Measurements from ENCODE around the gene FBXW8.

The FBXW8 gene

DNA sequence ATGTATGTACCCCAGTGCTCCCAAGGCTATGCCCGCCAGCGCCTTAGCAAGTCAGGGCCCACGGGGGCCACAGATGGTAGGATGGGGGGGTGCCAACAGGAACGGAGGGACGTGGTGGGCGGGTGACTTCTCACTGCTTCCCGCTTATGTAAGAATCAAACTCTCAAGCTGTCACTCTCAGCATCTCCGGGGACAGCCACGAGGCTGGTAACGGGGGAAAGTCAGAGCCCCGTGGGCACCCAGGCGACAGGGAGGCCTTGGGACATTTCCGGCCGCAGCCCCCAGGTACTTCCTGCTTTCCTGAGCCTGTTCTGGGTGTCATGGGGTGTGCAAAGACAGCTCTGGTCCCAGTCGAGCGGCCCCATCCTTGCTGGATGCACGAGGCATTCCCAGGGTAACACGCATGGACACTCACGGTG is 129.2 kb downstream of the FBXW8 start:
- WGBS (ENCODE audit: extremely low coverage, insufficient coverage, low lambda C conversion rate) = no CpG with 5 or more reads among the region's 19 CpGs
- H2BK15ac ChIP-seq (replicated peaks; ENCODE audit: low read depth) = no peak overlapping the region

DNA sequence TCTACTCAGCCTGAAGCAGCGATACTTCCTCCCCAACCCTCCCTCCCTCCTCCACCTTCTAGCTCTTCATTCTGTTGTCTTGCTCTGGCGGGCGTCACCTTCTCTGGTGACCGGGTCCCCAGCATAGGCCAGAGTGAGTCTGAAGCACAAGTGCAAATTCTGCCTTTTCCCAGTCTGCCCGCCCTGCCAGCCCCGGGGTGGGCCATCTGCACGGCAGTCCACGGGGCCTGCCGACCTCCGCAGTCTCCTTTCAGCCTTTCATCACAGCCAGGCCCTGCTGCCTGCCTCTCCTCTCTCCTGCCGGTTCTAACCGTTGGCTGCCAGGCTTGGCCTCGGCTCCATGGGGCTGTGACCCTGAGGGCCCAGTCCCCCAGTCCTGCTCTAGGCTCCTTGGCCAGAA is 129.7 kb downstream of the FBXW8 start:
- Histone ChIP-seq H3K9ac (ENCODE audit: low read length) (no peak overlapping the region), H4K5ac (ENCODE audit: low read length) (no peak overlapping the region), H3K18ac (ENCODE audit: low read length) (no peak overlapping the region), H3K36me3 (ENCODE audit: control insufficient read depth, insufficient read depth, low read length) (no peaks in the 10 kb centered on the region), H2BK5ac (ENCODE audit: low read length) (no peak overlapping the region), H3K4me1 (ENCODE audit: control insufficient read depth, low read depth, low read length) (peaks cover 3% of the 10 kb centered on the region), H2AK5ac (ENCODE audit: low read length) (no peak overlapping the region), H3K79me2 (ENCODE audit: control insufficient read depth, insufficient read depth, low read length) (no peaks in the 10 kb centered on the region), H3K27me3 (ENCODE audit: insufficient read depth, low read length, poor library complexity) (no peaks in the 10 kb centered on the region), H3K79me1 (ENCODE audit: low read length) (no peaks in the 10 kb centered on the region), H3K4me2 (ENCODE audit: low read length) (no peak overlapping the region), H3K4ac (ENCODE audit: low read depth, low read length) (no peak overlapping the region), H2BK15ac (replicated peaks; ENCODE audit: low read depth) (no peak overlapping the region), H3K4me3 (ENCODE audit: low read length) (no peak overlapping the region), H2BK120ac (ENCODE audit: low read depth, low read length) (no peak overlapping the region), H4K8ac (ENCODE audit: low read depth, low read length) (no peak overlapping the region), H3K27ac (ENCODE audit: low read depth, low read length) (no peak overlapping the region), H3K23ac (ENCODE audit: low read length) (no peak overlapping the region), H3K56ac (ENCODE audit: low read length) (no peak overlapping the region)
- WGBS (ENCODE audit: extremely low coverage, insufficient coverage, low lambda C conversion rate) = no CpG with 5 or more reads among the region's 13 CpGs
- no peak for DNase-seq

More for the DNA sequence above, 129.2 kb downstream of the FBXW8 start:
- Histone ChIP-seq H3K4me3 (ENCODE audit: low read length) (no peak overlapping the region), H2BK5ac (ENCODE audit: low read length) (no peak overlapping the region), H4K5ac (ENCODE audit: low read length) (no peak overlapping the region), H3K4ac (ENCODE audit: low read depth, low read length) (no peak overlapping the region), H2AK5ac (ENCODE audit: low read length) (no peak overlapping the region), H3K79me2 (ENCODE audit: control insufficient read depth, insufficient read depth, low read length) (no peaks in the 10 kb centered on the region), H4K8ac (ENCODE audit: low read depth, low read length) (no peak overlapping the region), H3K27ac (ENCODE audit: low read depth, low read length) (no peak overlapping the region), H3K4me1 (ENCODE audit: control insufficient read depth, low read depth, low read length) (no peaks in the 10 kb centered on the region), H3K27me3 (ENCODE audit: insufficient read depth, low read length, poor library complexity) (no peaks in the 10 kb centered on the region), H3K4me2 (ENCODE audit: low read length) (no peak overlapping the region), H3K18ac (ENCODE audit: low read length) (no peak overlapping the region), H3K79me1 (ENCODE audit: low read length) (no peaks in the 10 kb centered on the region), H2BK120ac (ENCODE audit: low read depth, low read length) (no peak overlapping the region), H3K56ac (ENCODE audit: low read length) (no peak overlapping the region), H3K9ac (ENCODE audit: low read length) (no peak overlapping the region), H3K36me3 (ENCODE audit: control insufficient read depth, insufficient read depth, low read length) (no peaks in the 10 kb centered on the region), H3K23ac (ENCODE audit: low read length) (no peak overlapping the region)
- no peak for DNase-seq

DNA sequence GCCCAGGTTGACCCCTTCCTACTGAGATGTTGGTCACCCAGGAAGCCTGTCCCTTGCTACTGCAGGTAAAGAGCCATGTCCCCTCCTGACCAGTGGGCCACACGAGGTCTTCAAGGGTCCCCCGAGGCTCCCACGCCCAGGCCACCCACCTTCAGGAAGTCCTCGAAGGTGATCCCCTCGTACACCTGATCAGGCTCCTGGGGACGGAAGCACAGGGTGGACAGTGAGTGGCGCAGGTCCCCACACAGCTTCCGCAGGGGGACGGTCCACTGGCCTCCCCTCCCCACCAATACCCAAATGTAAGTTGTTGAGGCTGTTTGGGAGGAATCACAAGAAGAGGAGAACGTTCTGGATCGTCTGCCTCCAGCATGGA is 131.0 kb downstream of the FBXW8 start:
- no peak overlapping the region for H2BK120ac ChIP-seq (ENCODE audit: low read depth, low read length)
- no peaks in the 10 kb centered on the region for H3K36me3 ChIP-seq (ENCODE audit: control insufficient read depth, insufficient read depth, low read length)
- no peak overlapping the region for H3K18ac ChIP-seq (ENCODE audit: low read length)
- no peak overlapping the region for H4K5ac ChIP-seq (ENCODE audit: low read length)
- no peak overlapping the region for H3K9ac ChIP-seq (ENCODE audit: low read length)
- no peak overlapping the region for H2BK5ac ChIP-seq (ENCODE audit: low read length)
- H3K79me1 ChIP-seq (ENCODE audit: low read length) = no peaks in the 10 kb centered on the region
- H3K4me1 ChIP-seq (ENCODE audit: control insufficient read depth, low read depth, low read length) = peaks cover 5% of the 10 kb centered on the region
- H3K4ac ChIP-seq (ENCODE audit: low read depth, low read length) = no peak overlapping the region
- DNase-seq = no peak
- no peak overlapping the region for H4K8ac ChIP-seq (ENCODE audit: low read depth, low read length)
- no peak overlapping the region for H3K27ac ChIP-seq (ENCODE audit: low read depth, low read length)
- no peak overlapping the region for H3K4me3 ChIP-seq (ENCODE audit: low read length)
- no peak overlapping the region for H3K4me2 ChIP-seq (ENCODE audit: low read length)
- H3K56ac ChIP-seq (ENCODE audit: low read length) = no peak overlapping the region
- H2AK5ac ChIP-seq (ENCODE audit: low read length) = no peak overlapping the region
- H3K79me2 ChIP-seq (ENCODE audit: control insufficient read depth, insufficient read depth, low read length) = no peaks in the 10 kb centered on the region
- no CpG with 5 or more reads among the region's 11 CpGs for WGBS (ENCODE audit: extremely low coverage, insufficient coverage, low lambda C conversion rate)
- no peak overlapping the region for H3K23ac ChIP-seq (ENCODE audit: low read length)
- no peak overlapping the region for H2BK15ac ChIP-seq (replicated peaks; ENCODE audit: low read depth)
- H3K27me3 ChIP-seq (ENCODE audit: insufficient read depth, low read length, poor library complexity) = no peaks in the 10 kb centered on the region

DNA sequence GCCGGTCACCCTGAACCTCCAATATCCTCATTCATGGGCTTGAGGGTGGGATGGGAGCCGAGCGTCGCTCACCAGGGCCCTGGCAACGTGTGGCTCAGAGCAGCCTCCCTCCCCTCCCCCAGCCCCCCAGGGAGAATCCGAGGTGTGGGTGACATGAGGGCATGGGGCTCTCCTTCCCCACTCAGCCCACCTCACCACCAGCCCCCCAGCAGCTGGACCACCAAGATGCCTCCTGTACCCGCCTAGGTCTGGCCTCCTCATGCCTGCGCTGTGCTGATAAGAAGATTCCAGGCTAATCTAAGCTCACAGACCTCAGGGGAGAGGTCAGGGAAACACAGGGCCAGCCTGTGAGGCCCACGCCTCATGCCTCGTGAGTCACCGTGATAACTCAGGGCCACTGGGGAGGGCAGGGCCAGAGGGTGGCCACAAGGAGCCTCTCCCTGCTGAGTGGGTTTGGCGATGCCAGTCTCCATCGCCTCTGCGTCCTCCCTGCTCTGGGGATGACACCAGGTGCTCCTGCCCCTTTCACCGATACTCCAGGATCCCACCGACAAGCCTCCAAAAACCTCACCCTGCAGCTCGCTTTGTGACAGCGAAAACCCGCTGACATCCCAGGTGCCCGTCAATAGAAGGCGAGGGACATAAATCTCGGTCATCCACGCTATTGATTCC is 131.6 kb downstream of the FBXW8 start:
- H2BK5ac ChIP-seq (ENCODE audit: low read length) = no peak overlapping the region
- H3K4me1 ChIP-seq (ENCODE audit: control insufficient read depth, low read depth, low read length) = peaks cover 5% of the 10 kb centered on the region
- no peak overlapping the region for H2AK5ac ChIP-seq (ENCODE audit: low read length)
- peak; percentile 59 for DNase-seq
- no peak overlapping the region for H2BK15ac ChIP-seq (replicated peaks; ENCODE audit: low read depth)
- H3K18ac ChIP-seq (ENCODE audit: low read length) = no peak overlapping the region
- H3K23ac ChIP-seq (ENCODE audit: low read length) = no peak overlapping the region
- H3K27ac ChIP-seq (ENCODE audit: low read depth, low read length) = no peak overlapping the region
- no peak overlapping the region for H3K4me2 ChIP-seq (ENCODE audit: low read length)
- H3K9ac ChIP-seq (ENCODE audit: low read length) = no peak overlapping the region
- no peaks in the 10 kb centered on the region for H3K79me2 ChIP-seq (ENCODE audit: control insufficient read depth, insufficient read depth, low read length)
- H3K36me3 ChIP-seq (ENCODE audit: control insufficient read depth, insufficient read depth, low read length) = no peaks in the 10 kb centered on the region
- no peak overlapping the region for H3K4me3 ChIP-seq (ENCODE audit: low read length)
- no peaks in the 10 kb centered on the region for H3K27me3 ChIP-seq (ENCODE audit: insufficient read depth, low read length, poor library complexity)
- no peaks in the 10 kb centered on the region for H3K79me1 ChIP-seq (ENCODE audit: low read length)
- H4K5ac ChIP-seq (ENCODE audit: low read length) = no peak overlapping the region
- no peak overlapping the region for H3K56ac ChIP-seq (ENCODE audit: low read length)
- no peak overlapping the region for H4K8ac ChIP-seq (ENCODE audit: low read depth, low read length)
- no CpG with 5 or more reads among the region's 23 CpGs for WGBS (ENCODE audit: extremely low coverage, insufficient coverage, low lambda C conversion rate)
- no peak overlapping the region for H2BK120ac ChIP-seq (ENCODE audit: low read depth, low read length)
- H3K4ac ChIP-seq (ENCODE audit: low read depth, low read length) = no peak overlapping the region

DNA sequence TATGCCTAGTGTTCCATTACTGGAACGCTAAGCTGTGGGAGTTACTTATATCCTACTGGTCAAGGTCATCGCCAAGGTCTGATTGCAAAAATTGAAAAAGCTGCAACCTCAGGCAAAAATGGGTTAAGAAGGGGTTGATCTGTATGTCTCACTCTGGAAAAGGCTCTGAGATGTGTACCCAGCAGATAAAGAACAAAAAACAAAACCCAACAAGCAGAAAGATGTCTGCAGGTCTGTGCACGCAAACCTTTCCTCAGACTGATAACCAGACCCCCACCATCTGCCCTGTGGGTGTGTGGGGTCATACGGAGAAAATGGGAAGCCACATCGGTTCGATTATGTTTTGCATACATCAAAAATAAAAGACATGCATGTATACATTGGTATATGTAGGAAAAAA is 132.1 kb downstream of the FBXW8 start:
- Histone ChIP-seq H3K4me3 (ENCODE audit: low read length) (no peak overlapping the region), H3K18ac (ENCODE audit: low read length) (no peak overlapping the region), H2AK5ac (ENCODE audit: low read length) (no peak overlapping the region), H4K8ac (ENCODE audit: low read depth, low read length) (no peak overlapping the region), H3K4me1 (ENCODE audit: control insufficient read depth, low read depth, low read length) (peaks cover 5% of the 10 kb centered on the region), H3K4ac (ENCODE audit: low read depth, low read length) (no peak overlapping the region), H3K27ac (ENCODE audit: low read depth, low read length) (no peak overlapping the region), H2BK5ac (ENCODE audit: low read length) (no peak overlapping the region), H3K27me3 (ENCODE audit: insufficient read depth, low read length, poor library complexity) (no peaks in the 10 kb centered on the region), H3K79me1 (ENCODE audit: low read length) (no peaks in the 10 kb centered on the region), H3K79me2 (ENCODE audit: control insufficient read depth, insufficient read depth, low read length) (no peaks in the 10 kb centered on the region), H3K56ac (ENCODE audit: low read length) (no peak overlapping the region), H3K23ac (ENCODE audit: low read length) (no peak overlapping the region), H2BK120ac (ENCODE audit: low read depth, low read length) (no peak overlapping the region), H3K9ac (ENCODE audit: low read length) (no peak overlapping the region), H4K5ac (ENCODE audit: low read length) (no peak overlapping the region), H2BK15ac (replicated peaks; ENCODE audit: low read depth) (no peak overlapping the region), H3K36me3 (ENCODE audit: control insufficient read depth, insufficient read depth, low read length) (no peaks in the 10 kb centered on the region), H3K4me2 (ENCODE audit: low read length) (no peak overlapping the region)
- no CpG with 5 or more reads among the region's 6 CpGs for WGBS (ENCODE audit: extremely low coverage, insufficient coverage, low lambda C conversion rate)
- DNase-seq = no peak

DNA sequence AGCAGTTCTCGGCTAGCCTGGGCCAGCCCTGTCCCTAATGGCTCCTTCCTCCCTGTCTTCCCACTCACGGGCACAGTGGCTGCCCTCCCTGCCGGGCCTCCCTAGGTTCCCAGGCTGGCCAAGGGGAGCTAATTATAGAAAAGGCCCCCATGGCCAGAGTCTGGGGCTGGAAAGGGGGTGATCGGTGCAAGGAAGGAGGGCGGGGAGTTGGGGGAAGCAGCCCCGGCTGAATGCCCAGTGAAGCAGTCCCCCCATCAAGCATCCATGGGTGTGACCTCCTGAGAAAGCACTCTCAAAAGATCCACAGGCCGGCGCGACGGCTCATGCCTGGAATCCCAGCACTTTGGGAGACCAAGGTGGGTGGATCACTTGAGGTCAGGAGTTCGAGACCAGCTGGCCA is 133.6 kb downstream of the FBXW8 start:
- no peak overlapping the region for H4K5ac ChIP-seq (ENCODE audit: low read length)
- H2BK5ac ChIP-seq (ENCODE audit: low read length) = no peak overlapping the region
- no peaks in the 10 kb centered on the region for H3K79me1 ChIP-seq (ENCODE audit: low read length)
- no peak overlapping the region for H3K4me3 ChIP-seq (ENCODE audit: low read length)
- H3K27ac ChIP-seq (ENCODE audit: low read depth, low read length) = no peak overlapping the region
- H2BK120ac ChIP-seq (ENCODE audit: low read depth, low read length) = no peak overlapping the region
- H3K18ac ChIP-seq (ENCODE audit: low read length) = no peak overlapping the region
- H4K8ac ChIP-seq (ENCODE audit: low read depth, low read length) = no peak overlapping the region
- H3K79me2 ChIP-seq (ENCODE audit: control insufficient read depth, insufficient read depth, low read length) = no peaks in the 10 kb centered on the region
- H3K56ac ChIP-seq (ENCODE audit: low read length) = no peak overlapping the region
- no CpG with 5 or more reads among the region's 11 CpGs for WGBS (ENCODE audit: extremely low coverage, insufficient coverage, low lambda C conversion rate)
- H3K4ac ChIP-seq (ENCODE audit: low read depth, low read length) = no peak overlapping the region
- peaks cover 7% of the 10 kb centered on the region for H3K4me1 ChIP-seq (ENCODE audit: control insufficient read depth, low read depth, low read length)
- H3K9ac ChIP-seq (ENCODE audit: low read length) = no peak overlapping the region
- no peak overlapping the region for H3K4me2 ChIP-seq (ENCODE audit: low read length)
- no peak overlapping the region for H3K23ac ChIP-seq (ENCODE audit: low read length)
- no peak overlapping the region for H2BK15ac ChIP-seq (replicated peaks; ENCODE audit: low read depth)
- no peak overlapping the region for H2AK5ac ChIP-seq (ENCODE audit: low read length)
- DNase-seq = no peak
- no peaks in the 10 kb centered on the region for H3K27me3 ChIP-seq (ENCODE audit: insufficient read depth, low read length, poor library complexity)
- no peaks in the 10 kb centered on the region for H3K36me3 ChIP-seq (ENCODE audit: control insufficient read depth, insufficient read depth, low read length)
